ENCODE results near the gene VIPR2. TPM values are rescaled to one million over a fixed set of nuclear protein-coding genes. Genes with fewer than 3 reads are reported as not detected.

Gene VIPR2
- total RNA-seq, 1 donor from 2014 or later = not detected

DNA sequence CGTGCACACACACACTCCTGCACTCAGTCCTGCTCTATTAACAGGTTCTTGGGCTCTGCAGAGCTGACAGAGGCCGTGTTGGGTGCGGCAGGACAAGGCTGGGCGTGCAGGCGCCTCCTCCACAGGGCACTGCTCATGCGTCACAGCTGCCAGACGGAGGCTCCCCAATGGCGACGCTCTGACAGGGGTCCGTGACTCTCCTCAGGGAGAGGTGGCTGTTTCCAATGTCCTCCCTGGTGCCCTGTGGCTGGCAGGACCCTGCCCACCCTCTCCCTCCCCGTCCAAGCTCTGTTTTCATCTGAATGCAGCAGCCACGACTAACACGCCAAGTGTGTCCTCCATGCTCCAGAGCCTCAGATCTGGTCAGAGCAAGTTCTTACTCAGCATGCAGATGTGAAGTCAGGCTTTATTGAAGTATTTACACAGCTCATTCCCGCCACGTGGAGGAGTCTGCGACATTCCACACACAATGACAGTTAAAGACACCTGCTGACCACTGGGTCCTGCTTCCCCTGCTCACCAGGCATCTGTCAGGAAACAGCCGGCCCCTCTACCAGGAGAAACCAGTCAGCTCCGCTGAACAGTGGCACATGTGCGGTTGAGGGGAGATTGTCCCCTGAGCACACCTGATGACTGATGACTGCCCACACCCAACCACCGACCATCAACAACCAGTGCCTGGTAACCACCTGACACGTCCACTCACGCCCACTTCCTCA, 116.7 kb downstream of the VIPR2 start:
- no peaks in the 10 kb centered on the region for H3K36me3 ChIP-seq (ENCODE audit: control insufficient read depth, insufficient read depth, low read length)
- DNase-seq (ENCODE audit: low read depth) (peak; percentile 69), FAIRE-seq (no peak)
- peak overlapping the region; percentile 44 for H3K4me3 ChIP-seq (ENCODE audit: low read depth, low read length)
- TF ChIP-seq, protein P1, sequence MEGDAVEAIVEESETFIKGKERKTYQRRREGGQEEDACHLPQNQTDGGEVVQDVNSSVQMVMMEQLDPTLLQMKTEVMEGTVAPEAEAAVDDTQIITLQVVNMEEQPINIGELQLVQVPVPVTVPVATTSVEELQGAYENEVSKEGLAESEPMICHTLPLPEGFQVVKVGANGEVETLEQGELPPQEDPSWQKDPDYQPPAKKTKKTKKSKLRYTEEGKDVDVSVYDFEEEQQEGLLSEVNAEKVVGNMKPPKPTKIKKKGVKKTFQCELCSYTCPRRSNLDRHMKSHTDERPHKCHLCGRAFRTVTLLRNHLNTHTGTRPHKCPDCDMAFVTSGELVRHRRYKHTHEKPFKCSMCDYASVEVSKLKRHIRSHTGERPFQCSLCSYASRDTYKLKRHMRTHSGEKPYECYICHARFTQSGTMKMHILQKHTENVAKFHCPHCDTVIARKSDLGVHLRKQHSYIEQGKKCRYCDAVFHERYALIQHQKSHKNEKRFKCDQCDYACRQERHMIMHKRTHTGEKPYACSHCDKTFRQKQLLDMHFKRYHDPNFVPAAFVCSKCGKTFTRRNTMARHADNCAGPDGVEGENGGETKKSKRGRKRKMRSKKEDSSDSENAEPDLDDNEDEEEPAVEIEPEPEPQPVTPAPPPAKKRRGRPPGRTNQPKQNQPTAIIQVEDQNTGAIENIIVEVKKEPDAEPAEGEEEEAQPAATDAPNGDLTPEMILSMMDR (IDR thresholded peaks at IDR 0.05; ENCODE audit: insufficient read depth, low read length, severe bottlenecking) = peak; percentile 16
- H3K27me3 ChIP-seq (ENCODE audit: control insufficient read depth, insufficient read depth, low read length) = no peaks in the 10 kb centered on the region

GRCh38 chr7:159027056-159027788, 117.4 kb downstream of the VIPR2 start:
- no peaks in the 10 kb centered on the region for H3K27me3 ChIP-seq (ENCODE audit: control insufficient read depth, insufficient read depth, low read length)
- TF ChIP-seq, protein P1 (IDR thresholded peaks at IDR 0.05; ENCODE audit: insufficient read depth, low read length, severe bottlenecking) = no peak
- no peaks in the 10 kb centered on the region for H3K36me3 ChIP-seq (ENCODE audit: control insufficient read depth, insufficient read depth, low read length)
- no peak for FAIRE-seq
- peak overlapping the region; percentile 44 for H3K4me3 ChIP-seq (ENCODE audit: low read depth, low read length)
- no peak for DNase-seq (ENCODE audit: low read depth)

- Histone ChIP-seq H3K27me3 (ENCODE audit: control insufficient read depth, insufficient read depth, low read length) (no peaks in the 10 kb centered on the region), H3K36me3 (ENCODE audit: control insufficient read depth, insufficient read depth, low read length) (no peaks in the 10 kb centered on the region), H3K4me3 (ENCODE audit: low read depth, low read length) (no peak overlapping the region)
- TF ChIP-seq, protein P1 (IDR thresholded peaks at IDR 0.05; ENCODE audit: insufficient read depth, low read length, severe bottlenecking) = no peak
- FAIRE-seq (no peak), DNase-seq (ENCODE audit: low read depth) (no peak)
These were observed 118.2 kb downstream of the VIPR2 start for GRCh38 chr7:159026271-159027055.

DNA sequence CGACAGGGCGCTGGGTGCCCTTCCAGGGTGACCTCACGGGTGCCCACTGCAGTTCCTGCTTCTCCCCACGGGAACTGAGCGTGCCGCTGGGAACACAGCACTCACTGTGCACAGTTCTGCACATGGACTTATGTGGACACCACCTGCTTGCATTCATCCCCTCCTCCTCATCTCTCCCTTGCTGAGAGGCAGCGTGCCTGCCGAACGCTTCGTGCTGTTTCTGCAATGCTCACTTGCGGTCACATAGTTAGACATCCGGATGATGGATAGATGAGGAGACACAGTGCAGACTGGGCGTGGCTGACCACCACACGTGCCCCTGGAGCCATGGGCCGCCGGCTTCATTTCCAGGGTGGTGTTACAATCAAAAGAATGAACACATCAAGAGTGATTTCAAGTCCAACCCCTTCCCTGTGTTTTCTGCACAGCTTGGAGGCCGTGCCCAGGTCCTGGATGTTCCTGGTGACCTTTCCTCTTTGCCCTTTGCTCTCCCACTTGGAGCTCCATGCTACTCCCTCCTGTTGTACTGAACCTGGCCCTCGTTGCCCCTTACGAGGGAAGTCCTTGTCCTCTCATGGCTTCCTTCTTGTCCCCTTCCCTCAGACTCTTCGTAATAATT, 119.4 kb downstream of the VIPR2 start:
- TF ChIP-seq, protein P1 (IDR thresholded peaks at IDR 0.05; ENCODE audit: insufficient read depth, low read length, severe bottlenecking) = no peak
- Histone ChIP-seq H3K4me3 (ENCODE audit: low read depth, low read length) (no peak overlapping the region), H3K36me3 (ENCODE audit: control insufficient read depth, insufficient read depth, low read length) (no peaks in the 10 kb centered on the region), H3K27me3 (ENCODE audit: control insufficient read depth, insufficient read depth, low read length) (no peaks in the 10 kb centered on the region)
- FAIRE-seq (no peak), DNase-seq (ENCODE audit: low read depth) (no peak)

DNA sequence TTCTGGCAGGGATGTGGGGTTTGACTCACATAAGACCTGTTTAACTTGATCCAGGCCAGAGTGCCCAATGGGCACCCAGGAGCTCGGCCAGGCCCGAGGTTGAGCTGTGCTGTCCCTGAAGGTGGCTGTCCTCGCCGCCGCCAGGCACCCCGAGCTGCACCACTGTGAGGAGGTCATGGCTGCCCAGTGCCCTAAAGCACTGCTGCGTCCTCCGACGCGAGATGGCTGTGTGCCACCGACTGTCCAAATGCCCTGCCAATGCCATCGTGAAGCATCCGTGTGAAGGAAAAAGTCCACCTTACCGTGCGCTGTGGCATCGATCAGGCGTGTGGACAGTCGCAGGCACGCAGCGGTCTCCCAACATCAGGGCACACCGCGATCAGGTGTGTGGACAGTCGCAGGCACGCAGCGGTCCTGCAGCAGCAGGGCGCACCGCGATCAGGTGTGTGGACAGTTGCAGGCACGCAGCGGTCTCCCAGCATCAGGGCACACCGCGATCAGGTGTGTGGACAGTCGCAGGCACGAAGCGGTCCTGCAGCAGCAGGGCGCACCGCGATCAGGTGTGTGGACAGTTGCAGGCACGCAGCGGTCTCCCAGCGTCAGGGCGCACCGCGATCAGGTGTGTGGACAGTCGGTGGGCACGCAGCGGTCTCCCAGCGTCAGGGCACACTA, 120.3 kb downstream of the VIPR2 start:
- Histone ChIP-seq H3K36me3 (ENCODE audit: control insufficient read depth, insufficient read depth, low read length) (no peaks in the 10 kb centered on the region), H3K4me3 (ENCODE audit: low read depth, low read length) (no peak overlapping the region), H3K27me3 (ENCODE audit: control insufficient read depth, insufficient read depth, low read length) (no peaks in the 10 kb centered on the region)
- DNase-seq (ENCODE audit: low read depth) (no peak), FAIRE-seq (no peak)
- TF ChIP-seq, protein P1 (IDR thresholded peaks at IDR 0.05; ENCODE audit: insufficient read depth, low read length, severe bottlenecking) = no peak

All from bronchial epithelial cell (primary cell).